Fibroblast of skin of back (primary cell): ENCODE data around the gene ANTXR1.
"Not testable (repeated sequence)": the region's sequence is repeated elsewhere in the genome, so short reads cannot be mapped to it uniquely, and the experiment has no call there.

Experiments used
- DNase-seq: peaks from one replicate; pipeline ENCODE4 v3.0.0-alpha.2; 2013

Gene ANTXR1

DNA sequence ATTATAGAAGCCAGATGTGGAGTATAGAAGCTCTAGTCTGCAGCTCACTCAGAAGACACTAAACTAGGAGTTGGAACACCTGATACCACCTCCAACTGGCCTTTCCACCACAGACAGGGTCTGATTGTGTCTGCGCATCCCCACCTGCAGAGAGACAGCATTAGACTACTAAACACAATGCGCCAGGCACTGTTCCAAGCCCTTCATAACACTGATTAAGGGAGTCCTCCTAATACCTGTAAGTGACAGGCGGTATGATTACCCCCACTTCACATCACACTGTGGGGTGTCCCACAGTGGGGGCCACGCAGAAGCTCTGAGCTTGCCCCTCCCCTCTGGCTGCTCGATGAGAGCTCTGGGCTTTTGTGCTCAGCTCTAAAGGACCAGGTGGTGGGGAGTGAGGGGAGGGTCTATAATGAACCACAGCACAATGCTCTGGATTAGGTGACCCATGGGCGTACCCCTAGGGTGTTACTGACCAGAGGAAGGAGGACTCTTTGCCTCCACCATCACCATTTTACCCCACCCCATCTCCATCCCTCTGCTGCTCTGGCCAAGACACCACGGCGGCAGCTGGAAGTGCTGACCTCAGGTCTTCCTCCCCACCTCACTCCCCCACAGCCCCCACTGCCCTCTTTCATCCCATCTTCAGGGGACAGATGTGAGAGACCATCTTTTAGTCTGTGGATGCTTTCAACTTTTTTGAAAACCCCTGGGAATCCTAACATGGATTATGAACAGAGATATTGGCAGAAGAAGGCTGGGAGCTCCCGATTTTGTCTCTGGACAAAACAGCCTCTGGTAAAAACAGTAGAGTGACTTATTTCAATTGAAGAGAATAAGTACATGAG is 228.9 kb downstream of the ANTXR1 start:
- DNase-seq = no peak

DNA sequence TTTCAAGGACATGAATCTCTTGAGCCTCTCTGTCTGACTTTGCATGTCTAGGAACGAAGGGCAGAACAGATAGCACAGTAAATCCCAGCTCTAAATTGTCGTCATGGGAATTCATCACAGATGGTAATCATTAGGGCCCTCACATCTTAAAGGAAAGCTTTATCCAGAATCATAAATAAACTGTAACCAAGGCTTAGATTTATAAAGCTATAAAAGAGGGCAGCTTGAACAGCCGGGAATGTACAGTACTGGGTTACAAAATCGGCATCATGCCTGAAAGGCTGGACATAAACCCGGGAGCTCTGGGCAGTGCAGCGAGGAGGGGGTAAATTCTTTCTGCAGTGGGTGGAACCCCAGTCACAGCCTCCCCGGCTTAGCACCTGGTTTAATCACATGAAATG is 229.7 kb downstream of the ANTXR1 start:
- DNase-seq = peak; percentile 50

DNA sequence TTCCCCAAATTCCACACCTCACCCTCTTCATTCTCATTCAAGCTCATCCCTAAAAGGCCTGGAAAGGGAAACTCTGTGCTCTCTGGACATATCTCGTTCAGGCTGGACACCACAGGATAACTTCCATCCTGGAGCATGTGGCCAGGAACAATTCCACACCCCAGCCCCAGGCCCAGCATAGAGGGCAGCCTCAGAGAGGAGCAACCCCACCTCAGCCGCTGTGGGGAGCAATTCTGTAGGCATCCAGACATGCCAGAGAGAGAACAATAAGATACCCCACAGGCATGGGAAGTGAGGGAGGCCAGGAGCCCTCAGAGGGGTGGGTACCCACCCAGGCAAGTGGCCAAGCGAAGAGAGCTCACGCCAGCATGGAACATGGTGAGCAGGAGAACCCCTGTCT is 230.7 kb downstream of the ANTXR1 start:
- no peak for DNase-seq

DNA sequence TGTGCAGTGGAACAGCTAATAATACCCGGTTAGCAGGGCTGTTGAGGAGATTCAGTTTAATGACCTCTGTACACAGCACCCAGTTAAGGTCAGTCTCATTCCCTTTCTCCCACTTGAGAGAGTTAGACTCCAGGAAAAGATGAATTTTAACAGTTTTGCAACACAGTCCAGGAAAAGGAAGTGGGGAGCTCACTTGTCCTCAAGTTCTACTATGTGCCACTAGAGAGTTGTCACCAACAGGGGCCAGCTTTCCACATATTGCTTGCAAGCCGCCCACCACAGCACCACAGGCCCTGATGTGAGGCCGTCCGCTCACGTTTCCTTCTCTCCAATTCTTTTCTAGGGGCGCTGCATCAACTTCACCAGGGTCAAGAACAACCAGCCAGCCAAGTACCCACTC is 231.9 kb downstream of the ANTXR1 start:
- no peak for DNase-seq

DNA sequence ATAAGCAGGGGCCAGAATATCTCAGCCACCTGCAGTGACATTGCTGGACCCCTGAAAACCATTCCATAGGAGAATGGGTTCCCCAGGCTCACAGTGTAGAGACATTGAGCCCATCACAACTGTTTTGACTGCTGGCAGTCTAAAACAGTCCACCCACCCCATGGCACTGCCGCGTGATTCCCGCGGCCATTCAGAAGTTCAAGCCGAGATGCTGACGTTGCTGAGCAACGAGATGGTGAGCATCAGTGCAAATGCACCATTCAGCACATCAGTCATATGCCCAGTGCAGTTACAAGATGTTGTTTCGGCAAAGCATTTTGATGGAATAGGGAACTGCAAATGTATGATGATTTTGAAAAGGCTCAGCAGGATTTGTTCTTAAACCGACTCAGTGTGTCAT is 234.6 kb downstream of the ANTXR1 start:
- DNase-seq = no peak

DNA sequence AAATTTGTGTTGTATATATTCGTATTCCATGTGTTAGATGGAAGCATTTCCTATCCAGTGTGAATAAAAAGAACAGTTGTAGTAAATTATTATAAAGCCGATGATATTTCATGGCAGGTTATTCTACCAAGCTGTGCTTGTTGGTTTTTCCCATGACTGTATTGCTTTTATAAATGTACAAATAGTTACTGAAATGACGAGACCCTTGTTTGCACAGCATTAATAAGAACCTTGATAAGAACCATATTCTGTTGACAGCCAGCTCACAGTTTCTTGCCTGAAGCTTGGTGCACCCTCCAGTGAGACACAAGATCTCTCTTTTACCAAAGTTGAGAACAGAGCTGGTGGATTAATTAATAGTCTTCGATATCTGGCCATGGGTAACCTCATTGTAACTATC is 235.3 kb downstream of the ANTXR1 start:
- no peak for DNase-seq

DNA sequence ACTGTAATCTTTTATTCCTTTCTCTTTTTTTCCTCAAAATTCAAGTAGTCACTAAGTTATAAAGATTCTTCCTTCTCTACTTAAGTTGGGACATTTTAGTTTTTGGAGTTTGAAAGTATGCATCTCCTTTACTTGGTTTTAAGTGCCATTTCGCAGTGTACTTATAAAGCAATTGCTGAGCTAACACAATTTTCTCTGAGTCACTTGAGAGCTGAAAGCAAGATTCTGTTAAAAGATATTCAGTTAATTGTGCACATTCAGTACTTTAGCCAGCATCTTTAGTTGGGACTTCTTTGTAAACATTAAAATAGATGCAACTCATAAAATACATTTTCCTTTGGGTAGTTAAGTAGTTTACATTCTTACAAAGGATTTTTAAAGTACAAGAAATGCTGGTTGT is 238.0 kb downstream of the ANTXR1 start:
- no peak for DNase-seq

DNA sequence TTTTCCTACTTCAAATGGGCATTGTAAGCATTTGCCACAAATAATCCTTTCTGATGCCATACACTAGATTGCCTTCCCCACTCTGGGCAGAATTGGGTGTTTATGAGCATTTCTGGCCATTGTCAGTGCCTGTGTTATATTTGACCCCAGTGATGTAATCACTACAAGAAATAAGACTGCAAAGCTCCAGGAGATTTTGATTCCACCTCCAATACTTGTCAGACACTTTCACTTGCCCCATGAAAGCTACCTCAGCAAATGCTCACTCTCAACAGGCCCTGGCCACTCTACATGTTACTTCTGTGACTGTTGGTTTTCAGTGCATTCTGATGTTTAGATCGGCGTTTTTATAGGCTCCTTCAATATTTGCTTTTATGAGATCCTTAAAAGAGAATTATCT is 239.0 kb downstream of the ANTXR1 start:
- no peak for DNase-seq

DNA sequence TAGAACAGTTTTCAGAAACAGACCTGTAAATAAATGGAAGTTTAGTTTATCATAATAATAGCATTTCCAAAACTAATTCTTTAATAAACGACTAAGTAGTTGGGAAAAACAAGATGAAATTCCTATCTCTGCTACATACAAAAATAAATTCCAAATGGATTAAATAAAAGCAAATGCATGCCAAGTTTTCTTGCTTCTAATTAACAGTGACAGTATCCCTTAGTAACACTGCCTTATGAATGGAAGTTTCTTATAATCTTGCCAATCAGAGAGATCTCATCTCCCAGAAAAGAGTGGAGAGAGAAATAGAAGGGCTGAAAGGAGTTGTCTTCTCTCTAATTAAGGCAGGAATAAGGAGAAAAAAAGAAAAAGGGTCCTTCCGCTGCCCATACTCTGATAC is 240.1 kb downstream of the ANTXR1 start:
- peak; percentile 40 for DNase-seq

DNA sequence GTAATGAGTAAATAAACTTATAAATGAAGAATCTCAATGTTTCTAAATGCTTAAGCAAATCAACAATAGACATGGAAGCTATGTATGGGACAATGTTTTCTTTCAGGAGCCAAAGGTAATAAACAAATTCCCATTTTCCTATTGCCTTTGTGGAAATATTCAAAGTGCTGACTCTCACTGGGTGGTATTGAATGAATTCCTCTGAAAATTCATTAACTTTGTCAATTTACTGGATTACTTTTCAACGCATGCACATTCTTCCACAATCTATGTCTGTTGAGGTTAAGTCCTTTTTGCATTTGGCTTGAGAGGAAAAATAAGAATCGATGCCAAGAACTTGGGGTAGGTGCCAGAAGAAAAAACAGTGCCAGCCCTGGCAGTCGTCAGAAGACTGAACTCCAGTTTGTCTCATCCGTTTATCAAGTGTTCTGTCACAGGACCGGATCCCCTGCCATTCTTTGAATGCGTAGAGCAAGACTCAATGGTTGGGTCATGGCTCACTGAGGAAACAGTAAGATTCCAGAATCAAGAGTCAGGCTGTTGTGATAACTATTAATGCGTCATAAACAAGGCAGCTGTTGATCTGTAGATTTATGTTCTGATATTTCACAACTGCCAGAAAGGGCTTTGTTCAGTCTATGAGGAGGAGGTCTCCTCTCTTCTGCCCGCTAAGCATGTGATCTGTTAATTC is 240.8 kb downstream of the ANTXR1 start:
- DNase-seq = peak; percentile 97

DNA sequence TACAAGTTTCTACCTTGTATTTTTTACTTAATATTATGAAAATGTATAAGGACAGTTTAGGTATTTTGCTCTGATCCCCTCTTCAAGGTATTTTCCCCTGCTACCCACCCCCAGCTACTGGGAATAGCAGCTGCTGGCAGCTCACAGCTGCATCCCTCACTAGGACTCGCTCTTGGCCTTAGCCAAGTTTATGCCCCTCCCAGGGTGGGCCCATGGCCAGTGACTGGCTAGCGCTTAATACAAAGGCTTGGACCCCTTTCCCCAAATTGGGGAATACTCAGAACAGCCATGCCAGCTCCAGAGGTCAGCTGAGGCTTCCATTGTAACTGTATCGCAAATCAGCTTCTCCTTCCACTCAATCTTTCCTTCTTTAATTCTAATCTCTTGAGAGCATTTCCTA is 242.8 kb downstream of the ANTXR1 start:
- no peak for DNase-seq

DNA sequence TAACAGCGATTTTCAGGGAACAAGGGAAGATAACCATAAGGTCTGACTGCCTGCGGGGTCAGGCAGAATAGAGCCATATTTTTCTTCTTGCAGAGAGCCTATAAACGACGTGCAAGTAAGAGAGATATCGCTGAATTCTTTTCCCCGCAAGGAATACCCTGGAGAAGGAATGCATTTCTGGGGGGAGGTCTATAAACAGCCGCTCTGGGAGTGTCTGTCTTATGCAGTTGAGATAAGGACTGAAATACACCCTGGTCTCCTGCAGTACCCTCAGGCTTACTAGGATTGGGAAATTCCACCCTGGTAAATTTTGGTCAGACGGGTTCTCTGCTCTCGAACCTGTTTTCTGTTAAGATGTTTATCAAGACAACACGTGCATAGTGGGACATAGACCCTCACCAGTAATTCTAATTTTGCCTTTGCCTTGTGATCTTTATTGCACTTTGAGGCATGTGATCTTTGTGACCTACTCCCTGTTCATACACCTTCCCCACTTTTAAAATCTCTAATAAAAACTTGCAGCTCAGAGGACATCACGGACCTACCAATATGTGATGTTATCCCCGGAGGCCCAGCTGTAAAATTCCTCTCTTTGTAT is 247.1 kb downstream of the ANTXR1 start:
- not testable (repeated sequence) for DNase-seq

DNA sequence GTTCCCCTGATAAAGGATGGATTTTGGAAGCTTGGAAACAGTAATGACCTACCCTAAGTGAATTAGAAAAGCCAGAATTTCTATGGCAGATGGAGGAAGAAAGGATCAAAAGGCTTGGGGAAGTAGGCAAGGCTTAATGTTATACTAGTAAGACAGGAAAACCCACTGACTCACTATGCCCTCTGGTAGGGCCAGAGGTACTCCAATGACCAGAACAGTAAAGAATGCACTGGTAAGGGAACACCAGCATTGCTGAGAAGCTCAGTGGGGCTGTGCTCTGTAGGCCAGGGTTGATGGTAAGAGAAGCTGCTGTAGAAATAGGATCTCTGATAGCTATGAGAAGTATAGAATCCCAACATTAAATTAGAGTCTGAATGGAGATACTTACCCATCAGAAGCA is 247.7 kb downstream of the ANTXR1 start:
- peak; percentile 21 for DNase-seq

DNA sequence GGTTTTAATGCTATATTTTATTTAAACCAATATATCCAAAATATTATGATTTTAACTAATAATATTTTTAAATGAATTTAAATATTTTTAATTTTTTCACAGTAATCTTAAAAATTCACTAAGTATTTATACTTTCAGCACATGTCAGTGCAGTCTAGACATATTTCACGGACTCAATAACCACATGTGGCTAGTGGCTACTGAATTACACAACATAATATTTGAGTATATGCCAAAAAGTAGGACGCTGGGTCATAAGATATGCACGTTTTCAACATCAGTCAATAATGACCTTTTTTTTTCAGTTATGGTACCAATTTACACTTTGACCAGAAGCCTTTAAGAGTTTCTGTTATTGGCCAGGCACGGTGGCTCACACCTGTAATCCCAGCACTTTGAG is 256.4 kb downstream of the ANTXR1 start:
- no peak for DNase-seq

DNA sequence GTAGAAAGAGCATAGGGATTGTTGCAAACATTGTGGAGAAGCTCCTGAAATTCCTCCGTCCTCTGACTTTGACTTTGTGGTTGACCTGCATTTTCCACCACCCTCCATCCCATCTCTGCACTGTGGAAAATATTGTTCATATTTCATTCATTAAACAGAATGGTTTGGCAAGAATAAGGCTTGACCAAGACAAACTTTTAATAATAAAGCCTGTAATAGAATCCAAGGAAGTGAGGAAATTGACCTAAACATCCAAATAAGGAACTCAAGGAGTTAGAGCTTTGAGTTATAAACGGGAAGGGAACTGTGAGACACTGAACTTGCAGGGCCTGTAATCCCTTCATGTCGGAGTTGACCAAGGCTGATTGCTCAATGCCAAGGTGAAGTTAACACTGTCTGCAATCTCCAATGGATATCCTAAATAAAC is 258.9 kb downstream of the ANTXR1 start:
- DNase-seq = no peak

DNA sequence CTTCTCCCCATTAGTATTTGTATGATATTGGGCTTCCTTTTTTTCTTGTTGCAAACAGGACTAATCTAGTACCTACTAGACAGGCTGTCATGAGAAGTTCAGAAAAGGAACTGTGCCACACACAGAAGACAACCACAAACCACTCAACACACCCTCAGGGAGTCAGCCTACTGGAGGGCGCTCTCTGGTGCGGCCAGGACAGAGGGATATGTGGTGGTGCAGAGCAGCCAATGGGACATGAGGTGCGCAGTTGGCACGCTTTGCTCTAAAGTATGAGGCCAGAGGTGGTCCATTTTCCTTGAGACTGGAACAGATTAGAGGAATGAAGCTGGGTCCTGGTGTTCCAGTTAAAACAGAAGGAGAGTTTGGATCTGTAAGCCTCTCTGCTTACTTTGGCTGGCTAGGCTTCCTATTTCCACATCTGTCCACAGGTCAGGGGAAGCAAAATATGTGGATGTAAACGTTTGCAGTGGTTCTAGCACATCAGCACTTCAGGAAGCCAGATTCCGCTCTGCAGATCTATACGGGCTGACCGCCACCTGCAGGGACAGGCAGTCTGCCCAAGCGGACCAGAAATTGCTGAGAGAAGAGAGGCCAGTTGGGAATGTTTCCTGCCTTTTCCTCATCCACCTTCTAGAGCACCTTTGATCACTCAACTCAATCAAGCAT is 260.0 kb downstream of the ANTXR1 start:
- DNase-seq = no peak

DNA sequence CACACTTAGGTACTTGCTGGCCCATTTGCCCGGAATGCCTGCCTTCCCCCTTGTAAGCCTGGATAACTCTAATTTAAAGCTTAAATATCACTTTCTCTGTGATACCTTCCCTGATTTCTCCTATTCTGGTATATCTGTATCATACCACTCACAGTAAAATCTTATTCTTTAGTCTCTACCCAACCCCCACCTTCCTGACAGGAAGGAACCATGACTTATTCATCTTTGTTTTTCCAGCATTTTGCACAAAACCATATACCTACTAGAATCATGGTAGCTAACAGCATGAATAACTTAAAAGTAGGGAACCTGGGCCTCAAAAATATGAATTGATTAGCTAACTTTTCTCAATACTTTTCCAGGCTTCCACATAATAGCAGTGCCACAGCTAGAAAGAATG is 262.5 kb downstream of the ANTXR1 start:
- no peak for DNase-seq

DNA sequence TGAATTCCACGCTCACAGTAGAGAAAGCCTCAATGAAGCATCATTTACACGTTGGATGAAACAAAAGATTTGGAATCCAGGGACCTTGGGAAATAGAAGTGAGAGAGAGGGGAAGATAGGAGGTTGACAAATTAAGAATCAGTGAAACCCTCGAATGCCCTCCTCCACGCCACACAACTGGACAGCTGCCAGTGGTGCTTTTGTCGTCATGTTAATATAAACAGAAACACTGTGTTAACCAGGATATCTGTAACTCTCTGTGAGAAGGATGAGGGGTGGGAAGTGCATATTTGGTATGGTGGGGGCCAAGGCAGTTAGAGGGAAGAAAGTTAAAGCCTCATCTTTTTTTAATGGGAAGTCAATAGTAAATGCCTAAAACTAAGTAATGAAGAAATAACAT is 265.4 kb downstream of the ANTXR1 start:
- DNase-seq = no peak

DNA sequence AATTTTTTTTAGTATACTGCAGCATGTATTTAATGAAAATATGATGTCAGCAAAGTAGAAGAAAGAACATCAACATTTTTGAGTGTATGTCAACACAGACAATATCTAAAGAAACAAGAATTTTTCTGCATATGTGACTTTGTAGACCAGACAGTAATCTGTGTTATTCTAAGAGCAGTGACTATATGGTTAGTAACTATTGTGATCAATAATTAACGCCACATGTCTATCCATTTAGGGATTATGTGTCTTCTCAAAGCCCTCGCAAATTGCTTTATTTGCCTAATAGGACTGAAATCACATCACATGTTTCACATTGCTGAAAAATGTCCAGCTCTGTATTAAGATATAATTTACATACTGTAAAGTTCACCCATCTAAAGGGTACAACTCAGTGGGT is 266.2 kb downstream of the ANTXR1 start:
- peak; percentile 43 for DNase-seq

DNA sequence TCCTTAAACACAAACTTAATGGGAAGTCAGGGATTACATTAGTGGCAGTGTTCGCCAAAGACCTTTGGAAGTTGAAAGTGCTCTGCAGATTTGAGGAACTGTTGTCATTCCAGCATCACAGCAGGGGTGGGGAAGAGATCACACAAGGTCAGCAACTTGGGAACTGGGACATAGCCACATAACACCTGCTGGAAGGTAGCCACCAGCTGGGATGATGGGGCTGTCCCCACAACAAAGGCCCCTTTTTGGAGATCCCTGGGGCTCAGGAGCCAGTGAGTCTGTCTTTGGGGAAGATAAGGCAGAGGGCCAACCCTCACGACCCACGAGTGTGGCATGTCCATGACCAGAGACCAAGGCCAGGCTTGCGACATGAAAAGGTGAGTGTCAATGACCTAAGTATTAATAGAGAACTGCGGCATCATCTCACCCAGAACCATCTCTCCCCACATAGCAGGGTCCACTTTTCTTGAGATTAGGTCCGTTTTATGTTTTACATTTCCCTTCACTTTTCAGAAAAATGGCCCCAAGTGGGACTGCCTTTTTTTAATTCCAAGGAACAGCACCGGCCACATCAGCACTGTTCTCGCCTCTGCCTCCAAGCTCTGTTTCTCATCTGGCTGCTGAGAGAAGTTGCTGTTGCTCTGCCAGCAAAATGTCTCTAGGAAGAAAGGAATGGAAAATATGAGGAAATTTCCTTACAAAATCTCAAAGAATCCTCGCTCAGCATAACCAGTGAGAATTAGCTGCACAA is 267.1 kb downstream of the ANTXR1 start:
- DNase-seq = no peak

DNA sequence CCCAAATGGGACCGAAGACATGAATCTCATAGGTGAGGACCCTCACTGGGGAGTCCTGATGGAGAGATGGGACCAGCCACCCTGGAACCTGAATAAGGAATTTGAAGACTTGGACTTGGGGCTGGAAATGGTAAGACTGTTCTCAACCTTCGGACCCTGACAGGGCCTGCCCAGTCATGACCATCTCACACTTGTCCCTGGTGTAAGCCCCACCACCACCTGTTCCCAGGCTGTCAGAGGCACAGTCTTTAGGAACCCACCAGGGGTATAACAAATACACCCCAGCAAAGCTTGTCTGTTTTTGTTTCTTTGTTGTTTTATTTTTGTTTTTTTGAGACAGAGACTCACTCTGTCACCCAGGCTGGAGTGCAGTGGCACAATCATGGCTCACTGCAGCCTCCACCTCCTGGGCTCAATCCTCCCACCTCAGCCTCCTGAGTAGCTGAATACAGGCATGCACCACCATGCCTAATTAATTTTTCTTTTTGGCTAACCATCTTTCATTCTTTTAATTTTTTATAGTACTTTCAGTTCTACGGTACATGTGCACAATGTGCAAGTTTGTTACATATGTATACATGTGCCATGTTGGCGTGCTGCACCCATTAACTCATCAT is 267.9 kb downstream of the ANTXR1 start:
- DNase-seq = no peak

DNA sequence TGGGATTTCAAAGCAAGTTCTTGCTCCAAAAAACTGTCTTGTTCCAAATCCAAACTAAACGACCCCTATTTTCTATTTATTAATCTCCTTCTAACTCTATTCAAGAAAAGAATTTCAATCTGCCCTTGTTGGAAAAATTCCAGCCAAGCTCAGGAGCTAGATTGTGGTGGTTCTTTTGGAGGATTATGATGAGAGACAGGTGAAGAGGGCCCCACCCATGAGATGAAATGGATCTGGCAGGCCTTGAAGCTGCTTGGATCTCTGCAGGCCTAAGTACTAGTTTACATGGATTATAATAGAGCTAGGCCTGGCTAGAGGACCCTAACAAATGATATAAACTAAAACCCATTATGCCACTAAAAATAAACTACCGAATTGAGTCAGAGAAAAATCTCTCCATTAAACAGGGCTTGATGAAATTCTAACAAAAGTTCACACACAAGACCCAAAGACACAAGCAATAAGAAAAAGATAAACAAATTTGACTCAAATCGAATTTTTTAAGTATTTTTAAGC is 272.5 kb downstream of the ANTXR1 start:
- DNase-seq = no peak
